GM12872 (cell line): Measurements from ENCODE around the gene ARL8A.

Experiments used
- TF ChIP-seq, protein P1 (sequence below): IDR thresholded peaks from 3 replicates; pipeline ENCODE4 v1.5.1; 2011; ENCODE audit warnings: low read depth, mild to moderate bottlenecking, low read length, moderate library complexity; ENCODE audit not compliant: insufficient read depth

The ARL8A gene

DNA sequence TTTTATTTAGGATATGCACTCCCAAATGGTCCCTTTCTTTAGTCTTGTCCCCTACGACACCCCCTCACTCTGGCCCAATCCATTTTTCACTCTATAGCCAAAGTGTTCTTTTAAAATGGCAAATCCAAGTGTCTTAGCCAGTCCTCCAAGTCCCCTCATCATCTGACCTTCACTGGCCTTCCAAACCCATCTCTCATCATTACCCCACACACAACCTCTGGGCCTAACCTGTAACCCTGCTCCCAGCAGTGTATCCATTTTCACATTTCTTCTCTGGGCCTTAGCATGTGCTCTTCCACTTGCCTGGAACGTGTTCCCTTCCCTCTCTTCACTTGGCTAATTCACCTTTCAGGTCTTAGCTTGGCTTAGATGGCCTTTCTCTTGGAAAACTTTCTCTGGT lies 6.5 kb upstream of the ARL8A start:
- TF ChIP-seq, protein P1, sequence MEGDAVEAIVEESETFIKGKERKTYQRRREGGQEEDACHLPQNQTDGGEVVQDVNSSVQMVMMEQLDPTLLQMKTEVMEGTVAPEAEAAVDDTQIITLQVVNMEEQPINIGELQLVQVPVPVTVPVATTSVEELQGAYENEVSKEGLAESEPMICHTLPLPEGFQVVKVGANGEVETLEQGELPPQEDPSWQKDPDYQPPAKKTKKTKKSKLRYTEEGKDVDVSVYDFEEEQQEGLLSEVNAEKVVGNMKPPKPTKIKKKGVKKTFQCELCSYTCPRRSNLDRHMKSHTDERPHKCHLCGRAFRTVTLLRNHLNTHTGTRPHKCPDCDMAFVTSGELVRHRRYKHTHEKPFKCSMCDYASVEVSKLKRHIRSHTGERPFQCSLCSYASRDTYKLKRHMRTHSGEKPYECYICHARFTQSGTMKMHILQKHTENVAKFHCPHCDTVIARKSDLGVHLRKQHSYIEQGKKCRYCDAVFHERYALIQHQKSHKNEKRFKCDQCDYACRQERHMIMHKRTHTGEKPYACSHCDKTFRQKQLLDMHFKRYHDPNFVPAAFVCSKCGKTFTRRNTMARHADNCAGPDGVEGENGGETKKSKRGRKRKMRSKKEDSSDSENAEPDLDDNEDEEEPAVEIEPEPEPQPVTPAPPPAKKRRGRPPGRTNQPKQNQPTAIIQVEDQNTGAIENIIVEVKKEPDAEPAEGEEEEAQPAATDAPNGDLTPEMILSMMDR: no peak

DNA sequence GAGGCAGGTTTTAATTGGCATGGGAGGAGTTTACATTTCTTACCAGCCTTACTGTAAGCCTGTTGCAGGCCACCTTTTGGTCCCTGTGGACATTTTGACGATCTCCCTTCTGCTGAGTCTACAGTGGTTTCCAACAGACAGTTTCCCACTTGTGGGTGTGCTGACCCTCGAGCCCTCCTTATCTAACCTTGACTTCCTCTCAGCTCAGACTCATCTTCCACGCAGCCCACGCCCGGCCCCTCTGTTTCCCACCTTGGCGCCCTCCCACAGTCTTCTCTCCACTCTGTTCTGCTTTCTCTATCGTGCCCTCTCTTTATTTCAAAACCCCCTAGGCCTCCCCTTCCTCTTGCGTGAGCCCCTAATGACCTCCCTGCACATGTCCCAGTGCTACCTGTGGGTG lies 6.1 kb upstream of the ARL8A start:
- TF ChIP-seq, protein P1: no peak

DNA sequence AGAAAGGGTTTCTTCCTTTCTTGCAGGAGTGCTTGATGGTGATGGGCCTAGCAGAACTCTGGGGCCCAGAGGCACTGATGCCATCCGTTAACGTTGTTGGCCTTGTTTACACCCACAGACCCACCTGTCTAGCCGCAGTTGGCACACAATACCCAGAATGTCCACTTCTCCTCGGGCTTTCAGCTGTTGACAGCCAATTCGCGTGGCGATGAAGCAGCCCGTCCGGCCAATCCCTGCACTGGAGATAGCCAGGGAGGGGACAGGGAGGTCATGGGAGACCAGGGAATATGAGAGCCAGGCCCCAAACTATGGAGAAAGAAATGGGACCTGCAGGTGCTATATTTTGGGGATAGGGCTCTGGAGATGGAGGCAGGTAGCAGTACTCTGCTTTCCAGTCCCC lies 5.7 kb upstream of the ARL8A start:
- TF ChIP-seq, protein P1: no peak

DNA sequence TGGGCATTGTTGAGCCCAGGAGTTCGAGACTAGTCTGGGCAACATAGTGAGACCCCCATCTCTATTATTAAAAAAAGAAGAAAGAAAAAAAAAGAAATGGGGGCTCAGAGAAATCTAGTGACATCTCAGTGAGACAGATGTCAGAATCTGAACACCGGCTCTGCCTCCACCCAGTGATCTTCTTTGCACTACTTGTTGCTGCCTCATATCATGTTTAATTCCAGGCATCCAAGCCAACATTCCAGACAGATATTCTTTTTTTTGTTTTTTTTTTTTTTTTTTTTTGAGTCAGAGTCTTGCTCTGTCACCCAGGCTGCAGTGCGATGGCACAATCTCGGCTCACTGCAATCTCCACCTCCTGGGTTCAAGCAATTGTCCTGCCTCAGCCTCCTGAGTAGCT lies 5.0 kb upstream of the ARL8A start:
- TF ChIP-seq, protein P1: no peak

DNA sequence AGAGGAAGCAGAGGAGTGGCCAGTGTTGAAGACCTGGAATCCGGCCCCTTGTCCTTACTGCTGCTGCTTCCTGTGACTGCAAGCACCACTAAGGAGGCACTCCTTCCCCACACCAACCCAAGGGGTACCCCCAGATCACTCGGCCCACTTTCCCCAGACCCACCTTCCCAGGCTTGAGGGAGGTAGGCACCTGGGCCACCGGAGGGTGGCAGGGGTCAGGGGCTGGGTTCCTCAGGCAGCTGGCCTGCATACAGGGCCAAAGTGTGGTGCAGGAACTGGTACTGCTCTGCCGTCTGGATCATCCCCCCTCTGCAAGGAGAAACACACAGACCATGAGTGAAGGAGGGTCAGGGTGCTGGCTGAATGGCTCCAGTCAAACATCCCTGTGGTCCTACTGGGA lies 3.9 kb upstream of the ARL8A start:
- TF ChIP-seq, protein P1: no peak

DNA sequence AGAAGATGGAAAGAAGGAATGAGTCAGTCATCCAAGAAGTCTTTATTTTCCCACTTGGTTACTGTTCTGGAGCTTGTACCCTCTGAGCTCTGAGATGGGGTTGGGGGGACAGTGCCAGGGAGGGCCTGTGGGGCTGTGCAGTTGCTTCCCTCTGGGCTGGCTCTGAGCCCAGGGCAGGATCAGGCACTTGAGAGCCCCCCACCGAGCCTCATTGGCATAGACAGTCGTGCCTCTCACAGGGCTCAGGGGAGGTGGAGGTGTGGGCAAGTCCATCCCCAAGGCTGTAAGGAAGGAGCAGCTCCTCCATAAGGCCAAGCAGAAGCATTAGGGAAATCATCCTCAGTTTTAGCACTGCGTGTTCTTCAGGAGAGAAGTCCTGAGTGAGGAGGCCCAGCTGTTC lies 2.5 kb upstream of the ARL8A start:
- TF ChIP-seq, protein P1: no peak

DNA sequence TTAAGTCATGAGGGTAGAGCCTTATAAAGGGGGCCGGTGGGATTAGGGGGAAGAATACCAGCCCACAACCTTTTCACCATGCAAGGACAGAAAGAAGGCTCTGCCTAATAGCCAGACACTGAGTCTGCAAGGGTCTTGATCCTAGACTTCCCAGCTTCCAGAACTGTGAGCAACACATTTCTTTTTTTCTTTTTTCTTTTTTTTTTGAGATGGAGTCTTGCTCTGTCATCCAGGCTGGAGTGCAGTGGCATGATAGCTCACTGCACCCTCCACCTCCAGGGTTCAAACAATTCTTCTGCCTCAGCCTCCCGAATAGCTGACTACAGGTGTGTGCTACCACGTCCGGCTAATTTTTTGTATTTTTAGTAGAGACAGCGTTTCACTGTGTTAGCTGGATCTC lies 1.7 kb upstream of the ARL8A start:
- TF ChIP-seq, protein P1: no peak
